ENCODE results near the gene PTPRT.

The PTPRT gene

GRCh38 chr20:42985628-42986027 is 204.1 kb downstream of the PTPRT start:
- in situ Hi-C loops (cut with HindIII; ENCODE audit: low sequenced_read_pairs), result no loop called here

DNA sequence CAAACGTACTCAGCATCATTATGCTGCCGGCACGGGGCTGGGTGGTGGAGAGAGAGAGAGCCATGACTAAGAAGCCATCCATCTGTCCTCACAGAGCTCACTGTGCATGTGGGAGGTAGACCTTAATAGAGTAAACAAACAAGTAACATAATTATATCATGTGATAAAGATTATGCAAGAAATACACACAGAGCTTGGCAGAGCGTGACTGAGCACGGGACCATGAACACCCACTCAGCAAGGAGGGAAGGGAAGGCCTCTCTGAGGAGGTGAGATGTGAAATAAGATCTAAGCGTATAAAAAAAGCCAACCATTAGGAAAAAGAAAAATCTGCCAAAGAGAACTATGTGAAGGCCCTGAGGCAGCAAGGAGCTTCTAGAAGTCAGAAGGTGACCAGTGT is 207.5 kb downstream of the PTPRT start:
- in situ Hi-C loops (cut with HindIII; ENCODE audit: low sequenced_read_pairs), result no loop called here

DNA sequence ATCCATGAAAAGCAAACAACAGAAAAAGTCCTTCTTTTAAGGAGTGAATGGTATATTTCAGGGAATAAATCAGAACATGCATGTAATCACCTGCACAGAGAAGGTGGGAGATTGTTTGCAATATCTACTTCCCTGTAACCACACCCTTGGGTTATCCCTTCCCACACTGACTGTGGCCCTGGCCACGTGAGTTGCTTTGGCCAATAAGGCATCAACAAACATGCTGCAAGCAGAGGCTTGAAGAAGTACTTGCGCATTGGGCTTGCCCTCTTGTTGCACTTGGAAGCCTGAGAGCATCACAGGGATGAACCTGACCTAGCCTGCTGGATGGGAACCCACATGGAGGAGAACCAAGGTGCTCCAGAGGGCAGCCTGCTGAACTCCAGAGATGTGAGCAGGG is 208.5 kb downstream of the PTPRT start:
- in situ Hi-C loops (cut with HindIII; ENCODE audit: low sequenced_read_pairs), result no loop called here

- in situ Hi-C loops (cut with HindIII; ENCODE audit: low sequenced_read_pairs), result no loop called here
Measured at GRCh38 chr20:42979720-42980119, 210.0 kb downstream of the PTPRT start.

- in situ Hi-C loops (cut with HindIII; ENCODE audit: low sequenced_read_pairs), result no loop called here
Measured at GRCh38 chr20:42978184-42978974, 211.3 kb downstream of the PTPRT start.

DNA sequence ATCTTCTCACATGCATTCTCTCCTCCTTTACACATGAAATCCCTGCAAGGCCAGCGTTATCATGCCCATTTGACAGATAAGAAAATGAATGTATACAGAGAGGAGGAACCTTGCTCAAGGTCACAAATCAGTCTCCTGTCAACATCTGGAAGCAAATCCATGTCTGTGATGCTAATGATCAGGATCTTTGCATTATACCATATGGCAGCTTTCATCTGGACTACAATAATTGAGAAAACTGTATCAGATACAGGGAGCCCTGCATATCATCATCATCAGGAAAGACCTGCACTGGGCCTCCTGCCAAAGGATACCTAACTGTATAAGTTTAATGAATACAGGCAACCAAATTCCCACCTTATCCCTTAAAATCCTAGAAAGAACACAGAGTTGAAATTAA is 213.7 kb downstream of the PTPRT start:
- in situ Hi-C loops (cut with HindIII; ENCODE audit: low sequenced_read_pairs), result no loop called here

- in situ Hi-C loops (cut with HindIII; ENCODE audit: low sequenced_read_pairs), result no loop called here
Measured at GRCh38 chr20:42974347-42974746, 215.4 kb downstream of the PTPRT start.

- in situ Hi-C loops (cut with HindIII; ENCODE audit: low sequenced_read_pairs), result no loop called here
Measured at GRCh38 chr20:42972591-42972990, 217.1 kb downstream of the PTPRT start.

GRCh38 chr20:42968746-42969145 is 221.0 kb downstream of the PTPRT start:
- in situ Hi-C loops (cut with HindIII; ENCODE audit: low sequenced_read_pairs), result no loop called here

DNA sequence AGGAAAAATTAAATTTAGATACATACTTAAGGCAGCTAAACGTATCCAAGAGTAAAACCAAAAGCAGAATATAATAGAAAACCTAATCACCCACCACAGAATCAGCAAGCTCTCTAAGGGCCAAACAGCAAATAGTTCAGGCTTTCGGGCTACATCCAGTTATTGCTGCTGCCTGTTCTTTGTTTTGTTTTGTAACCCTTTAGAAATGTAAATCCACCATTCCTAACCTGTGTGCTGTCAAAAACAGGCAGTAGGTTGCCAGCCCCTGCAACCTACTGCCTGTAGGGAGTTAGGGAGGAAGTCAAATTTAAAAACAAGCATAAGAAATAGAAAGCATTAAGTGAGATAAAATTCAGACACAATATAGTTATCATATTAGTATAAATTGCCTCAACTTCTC is 225.9 kb downstream of the PTPRT start:
- in situ Hi-C loops (cut with HindIII; ENCODE audit: low sequenced_read_pairs), result no loop called here

DNA sequence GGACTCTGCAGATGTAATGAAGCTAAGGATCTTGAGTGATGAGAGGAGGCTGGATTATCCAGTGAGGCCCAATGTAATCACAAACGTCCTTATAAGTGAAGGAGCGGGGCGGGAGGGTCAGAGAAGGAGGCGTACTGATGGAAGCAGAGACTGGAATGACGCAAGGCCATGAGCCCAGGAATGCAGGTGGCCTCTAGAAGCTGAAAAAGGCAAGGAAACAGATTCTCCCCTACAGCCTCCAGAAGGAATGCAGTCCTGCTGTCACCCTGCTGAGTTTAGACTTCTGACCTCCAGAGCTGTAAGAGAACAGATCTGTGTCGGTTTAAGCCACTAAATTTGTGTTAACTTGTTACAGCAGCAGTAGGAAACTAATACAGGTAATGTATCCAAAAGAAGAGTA is 227.9 kb downstream of the PTPRT start:
- in situ Hi-C loops (cut with HindIII; ENCODE audit: low sequenced_read_pairs), result no loop called here

DNA sequence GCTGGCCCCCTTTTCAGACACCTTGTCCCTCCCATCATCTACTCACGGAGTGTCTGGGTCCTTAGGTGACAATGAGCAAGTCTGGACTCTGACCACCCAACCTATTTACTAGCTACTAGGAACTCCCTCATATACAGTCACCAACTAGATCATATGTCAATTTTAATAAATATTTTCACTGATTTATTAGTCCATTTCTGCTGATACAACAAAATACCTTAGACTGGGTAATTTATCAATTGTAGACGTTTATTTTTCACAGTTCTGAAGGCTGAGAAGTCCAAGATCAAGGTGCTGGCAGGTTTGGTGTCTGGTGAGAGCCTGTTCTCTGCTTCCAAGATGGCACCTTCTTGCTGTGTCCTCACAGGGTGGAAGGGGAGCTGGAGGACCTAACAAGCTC is 229.7 kb downstream of the PTPRT start:
- in situ Hi-C loops (cut with HindIII; ENCODE audit: low sequenced_read_pairs), result no loop called here

- in situ Hi-C loops (cut with HindIII; ENCODE audit: low sequenced_read_pairs), result no loop called here
Measured at GRCh38 chr20:42958367-42959069, 231.2 kb downstream of the PTPRT start.

- in situ Hi-C loops (cut with HindIII; ENCODE audit: low sequenced_read_pairs), result no loop called here
Measured at GRCh38 chr20:42957704-42958095, 232.0 kb downstream of the PTPRT start.

GRCh38 chr20:42957018-42957703 is 232.5 kb downstream of the PTPRT start:
- in situ Hi-C loops (cut with HindIII; ENCODE audit: low sequenced_read_pairs), result no loop called here

DNA sequence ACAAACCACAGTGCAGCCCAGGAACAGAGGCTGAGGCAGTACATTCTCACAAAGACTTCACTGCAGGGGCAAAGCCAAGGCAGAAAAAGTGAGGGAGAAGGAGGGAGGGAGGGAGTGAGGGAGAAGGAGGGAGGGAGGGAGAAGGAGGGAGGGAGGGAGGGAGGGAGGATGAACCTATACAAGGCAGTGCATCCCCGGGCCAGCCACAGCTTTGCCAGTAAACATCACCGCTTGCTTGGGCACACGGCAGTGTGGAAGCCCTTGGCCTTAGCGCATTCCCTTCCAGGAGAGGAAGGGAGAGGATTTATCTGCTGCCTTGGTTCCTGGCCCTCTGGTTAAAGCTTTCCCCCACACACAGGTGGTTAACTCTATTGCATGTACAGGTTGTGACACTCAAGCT is 234.0 kb downstream of the PTPRT start:
- in situ Hi-C loops (cut with HindIII; ENCODE audit: low sequenced_read_pairs), result no loop called here

GRCh38 chr20:42954951-42955350 is 234.8 kb downstream of the PTPRT start:
- in situ Hi-C loops (cut with HindIII; ENCODE audit: low sequenced_read_pairs), result no loop called here

- in situ Hi-C loops (cut with HindIII; ENCODE audit: low sequenced_read_pairs), result no loop called here
Measured at GRCh38 chr20:42949950-42950349, 239.8 kb downstream of the PTPRT start.

GRCh38 chr20:42945234-42945994 is 244.3 kb downstream of the PTPRT start:
- in situ Hi-C loops (cut with HindIII; ENCODE audit: low sequenced_read_pairs), result no loop called here

GRCh38 chr20:42941629-42942028 is 248.1 kb downstream of the PTPRT start:
- in situ Hi-C loops (cut with HindIII; ENCODE audit: low sequenced_read_pairs), result no loop called here

Data from endothelial cell of hepatic sinusoid (primary cell).